ENCODE measurements around the gene PDE4D.
A peak's percentile ranks its signal among the peaks of the same experiment; 100 is the strongest.

PDE4D gene

GRCh38 chr5:58923355-58923754 is 970.2 kb downstream of the PDE4D start:
- Histone ChIP-seq H3K79me1 (replicated peaks; ENCODE audit: low read length, poor library complexity, severe bottlenecking) (no peaks in the 10 kb centered on the region), H3K4me1 (ENCODE audit: control insufficient read depth, insufficient read depth, low read depth, low read length) (peaks cover 4% of the 10 kb centered on the region), H3K4me3 (ENCODE audit: insufficient read depth in 1 of 2, low read depth in 1 of 2, low read length in 2 of 2) (peak overlapping the region in 1 of 2 experiments; percentile 13), H2AFZ (ENCODE audit: low read depth, low read length) (no peak overlapping the region), H2BK120ac (ENCODE audit: low read depth, low read length) (no peak overlapping the region), H4K91ac (ENCODE audit: low read length) (no peak overlapping the region), H4K8ac (ENCODE audit: low read length) (no peak overlapping the region), H3K27me3 (ENCODE audit: control insufficient read depth in 1 of 2, insufficient read depth in 1 of 2, low read length in 2 of 2) (no peaks in the 10 kb centered on the region), H3K18ac (ENCODE audit: low read depth in 1 of 2, low read length in 2 of 2) (no peak overlapping the region), H3K9ac (ENCODE audit: low read length) (peak overlapping the region; percentile 50), H3K4ac (ENCODE audit: low read depth in 1 of 2, low read length in 2 of 2) (no peak overlapping the region), H2AK5ac (ENCODE audit: low read length, severe bottlenecking) (no peak overlapping the region), H2BK15ac (ENCODE audit: low read depth, poor library complexity, severe bottlenecking) (no peak overlapping the region), H3K9me3 (ENCODE audit: control insufficient read depth, low read length) (no peaks in the 10 kb centered on the region), H2BK12ac (ENCODE audit: low read length in 2 of 2) (no peak overlapping the region), H3K4me2 (ENCODE audit: low read length, poor library complexity, severe bottlenecking) (no peak overlapping the region), H3K14ac (ENCODE audit: low read length in 2 of 2) (no peak overlapping the region), H3K36me3 (ENCODE audit: control insufficient read depth in 1 of 2, insufficient read depth in 2 of 2, low read depth in 1 of 2, low read length in 2 of 2) (no peaks in the 10 kb centered on the region), H3K27ac (ENCODE audit: low read length, poor library complexity, severe bottlenecking) (no peak overlapping the region), H3K23ac (ENCODE audit: low read length in 2 of 2) (no peak overlapping the region), H2BK5ac (ENCODE audit: low read depth, low read length, poor library complexity, severe bottlenecking) (no peak overlapping the region)
- WGBS: 93% methylated on average over 2 of the region's 2 CpGs
- no peak for DNase-seq

- Histone ChIP-seq H2AK5ac (ENCODE audit: low read length, severe bottlenecking) (peak overlapping the region; percentile 79), H3K79me1 (replicated peaks; ENCODE audit: low read length, poor library complexity, severe bottlenecking) (no peaks in the 10 kb centered on the region), H2BK5ac (ENCODE audit: low read depth, low read length, poor library complexity, severe bottlenecking) (no peak overlapping the region), H3K27ac (ENCODE audit: low read length, poor library complexity, severe bottlenecking) (no peak overlapping the region), H3K4ac (ENCODE audit: low read depth in 1 of 2, low read length in 2 of 2) (no peak overlapping the region), H3K4me3 (ENCODE audit: insufficient read depth in 1 of 2, low read depth in 1 of 2, low read length in 2 of 2) (peak overlapping the region in 1 of 2 experiments; percentile 13), H2BK12ac (ENCODE audit: low read length in 2 of 2) (no peak overlapping the region), H3K18ac (ENCODE audit: low read depth in 1 of 2, low read length in 2 of 2) (no peak overlapping the region), H2BK120ac (ENCODE audit: low read depth, low read length) (no peak overlapping the region), H3K27me3 (ENCODE audit: control insufficient read depth in 1 of 2, insufficient read depth in 1 of 2, low read length in 2 of 2) (no peaks in the 10 kb centered on the region), H3K36me3 (ENCODE audit: control insufficient read depth in 1 of 2, insufficient read depth in 2 of 2, low read depth in 1 of 2, low read length in 2 of 2) (no peaks in the 10 kb centered on the region), H3K4me1 (ENCODE audit: control insufficient read depth, insufficient read depth, low read depth, low read length) (peaks cover 4% of the 10 kb centered on the region), H3K9me3 (ENCODE audit: control insufficient read depth, low read length) (no peaks in the 10 kb centered on the region), H3K23ac (ENCODE audit: low read length in 2 of 2) (no peak overlapping the region), H4K91ac (ENCODE audit: low read length) (peak overlapping the region; percentile 78), H4K8ac (ENCODE audit: low read length) (peak overlapping the region; percentile 50), H2AFZ (ENCODE audit: low read depth, low read length) (no peak overlapping the region), H3K14ac (ENCODE audit: low read length in 2 of 2) (no peak overlapping the region), H2BK15ac (ENCODE audit: low read depth, poor library complexity, severe bottlenecking) (no peak overlapping the region), H3K9ac (ENCODE audit: low read length) (peak overlapping the region; percentile 27), H3K4me2 (ENCODE audit: low read length, poor library complexity, severe bottlenecking) (no peak overlapping the region)
- WGBS: 92% methylated on average over 14 of the region's 15 CpGs
- no peak for DNase-seq
These were observed 970.9 kb downstream of the PDE4D start for GRCh38 chr5:58922461-58923171.

GRCh38 chr5:58921159-58921558 is 972.4 kb downstream of the PDE4D start:
- Histone ChIP-seq H3K14ac (ENCODE audit: low read length in 2 of 2) (no peak overlapping the region), H3K27me3 (ENCODE audit: control insufficient read depth in 1 of 2, insufficient read depth in 1 of 2, low read length in 2 of 2) (peaks cover 0 to 3% of the 10 kb centered on the region in 2 experiments), H2BK120ac (ENCODE audit: low read depth, low read length) (no peak overlapping the region), H3K79me1 (replicated peaks; ENCODE audit: low read length, poor library complexity, severe bottlenecking) (no peaks in the 10 kb centered on the region), H3K4me2 (ENCODE audit: low read length, poor library complexity, severe bottlenecking) (no peak overlapping the region), H3K27ac (ENCODE audit: low read length, poor library complexity, severe bottlenecking) (no peak overlapping the region), H3K9me3 (ENCODE audit: control insufficient read depth, low read length) (no peaks in the 10 kb centered on the region), H3K36me3 (ENCODE audit: control insufficient read depth in 1 of 2, insufficient read depth in 2 of 2, low read depth in 1 of 2, low read length in 2 of 2) (no peaks in the 10 kb centered on the region), H2BK15ac (ENCODE audit: low read depth, poor library complexity, severe bottlenecking) (peak overlapping the region; percentile 48), H2BK12ac (ENCODE audit: low read length in 2 of 2) (no peak overlapping the region), H3K18ac (ENCODE audit: low read depth in 1 of 2, low read length in 2 of 2) (no peak overlapping the region), H2BK5ac (ENCODE audit: low read depth, low read length, poor library complexity, severe bottlenecking) (no peak overlapping the region), H4K91ac (ENCODE audit: low read length) (no peak overlapping the region), H3K23ac (ENCODE audit: low read length in 2 of 2) (no peak overlapping the region), H2AK5ac (ENCODE audit: low read length, severe bottlenecking) (peak overlapping the region; percentile 97), H2AFZ (ENCODE audit: low read depth, low read length) (no peak overlapping the region), H3K4me1 (ENCODE audit: control insufficient read depth, insufficient read depth, low read depth, low read length) (peaks cover 4% of the 10 kb centered on the region), H3K9ac (ENCODE audit: low read length) (no peak overlapping the region), H4K8ac (ENCODE audit: low read length) (no peak overlapping the region), H3K4me3 (ENCODE audit: insufficient read depth in 1 of 2, low read depth in 1 of 2, low read length in 2 of 2) (no peak overlapping the region), H3K4ac (ENCODE audit: low read depth in 1 of 2, low read length in 2 of 2) (no peak overlapping the region)
- peak; percentile 21 for DNase-seq
- no CpG with 5 or more reads among the region's 1 CpG for WGBS

- Histone ChIP-seq H3K79me1 (replicated peaks; ENCODE audit: low read length, poor library complexity, severe bottlenecking) (no peaks in the 10 kb centered on the region), H2AFZ (ENCODE audit: low read depth, low read length) (no peak overlapping the region), H3K18ac (ENCODE audit: low read depth in 1 of 2, low read length in 2 of 2) (no peak overlapping the region), H3K14ac (ENCODE audit: low read length in 2 of 2) (no peak overlapping the region), H3K4me2 (ENCODE audit: low read length, poor library complexity, severe bottlenecking) (no peak overlapping the region), H3K4ac (ENCODE audit: low read depth in 1 of 2, low read length in 2 of 2) (no peak overlapping the region), H2BK12ac (ENCODE audit: low read length in 2 of 2) (no peak overlapping the region), H3K4me1 (ENCODE audit: control insufficient read depth, insufficient read depth, low read depth, low read length) (peaks cover 4% of the 10 kb centered on the region), H2BK5ac (ENCODE audit: low read depth, low read length, poor library complexity, severe bottlenecking) (no peak overlapping the region), H3K36me3 (ENCODE audit: control insufficient read depth in 1 of 2, insufficient read depth in 2 of 2, low read depth in 1 of 2, low read length in 2 of 2) (no peaks in the 10 kb centered on the region), H4K91ac (ENCODE audit: low read length) (no peak overlapping the region), H3K9ac (ENCODE audit: low read length) (no peak overlapping the region), H3K27me3 (ENCODE audit: control insufficient read depth in 1 of 2, insufficient read depth in 1 of 2, low read length in 2 of 2) (peaks cover 0 to 3% of the 10 kb centered on the region in 2 experiments), H4K8ac (ENCODE audit: low read length) (no peak overlapping the region), H2BK120ac (ENCODE audit: low read depth, low read length) (no peak overlapping the region), H2AK5ac (ENCODE audit: low read length, severe bottlenecking) (no peak overlapping the region), H3K27ac (ENCODE audit: low read length, poor library complexity, severe bottlenecking) (no peak overlapping the region), H3K9me3 (ENCODE audit: control insufficient read depth, low read length) (no peaks in the 10 kb centered on the region), H3K4me3 (ENCODE audit: insufficient read depth in 1 of 2, low read depth in 1 of 2, low read length in 2 of 2) (no peak overlapping the region), H2BK15ac (ENCODE audit: low read depth, poor library complexity, severe bottlenecking) (no peak overlapping the region), H3K23ac (ENCODE audit: low read length in 2 of 2) (no peak overlapping the region)
- WGBS: 80% methylated on average over 5 of the region's 5 CpGs
- no peak for DNase-seq
These were observed 973.7 kb downstream of the PDE4D start for GRCh38 chr5:58919833-58920232.

Data from mesenchymal stem cell (in vitro differentiated cells and primary cell).